HuH-7 (cell line): Measurements from ENCODE around the gene GIPC2.
"Not testable (repeated sequence)": the region's sequence is repeated elsewhere in the genome, so short reads cannot be mapped to it uniquely, and the experiment has no call there.

Experiments
- DNase-seq: peaks from one replicate; pipeline ENCODE4 v3.0.0; 2011; ENCODE audit warnings: low spot score

GIPC2 gene

DNA sequence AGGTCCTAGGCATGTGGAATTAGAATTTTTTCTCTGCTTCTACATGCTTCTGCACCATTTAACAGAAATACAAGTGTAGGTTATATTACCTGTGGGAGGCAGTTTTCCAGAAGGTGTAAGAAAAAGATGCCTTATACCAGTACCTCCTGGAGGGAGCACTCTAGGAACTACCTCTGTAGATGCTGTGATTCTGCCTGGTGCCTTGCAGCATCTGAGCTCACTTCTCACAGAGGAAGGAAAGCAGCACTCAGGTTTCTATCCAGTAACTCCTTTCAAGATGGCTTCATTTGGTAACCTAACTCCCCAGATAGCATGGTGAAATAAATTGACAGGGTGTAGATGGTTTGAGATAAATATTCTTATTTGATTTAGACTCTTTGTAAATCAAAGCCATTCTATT is 50.3 kb downstream of the GIPC2 start:
- DNase-seq: no peak

GRCh38 chr1:78096976-78097375 is 51.2 kb downstream of the GIPC2 start:
- no peak for DNase-seq

DNA sequence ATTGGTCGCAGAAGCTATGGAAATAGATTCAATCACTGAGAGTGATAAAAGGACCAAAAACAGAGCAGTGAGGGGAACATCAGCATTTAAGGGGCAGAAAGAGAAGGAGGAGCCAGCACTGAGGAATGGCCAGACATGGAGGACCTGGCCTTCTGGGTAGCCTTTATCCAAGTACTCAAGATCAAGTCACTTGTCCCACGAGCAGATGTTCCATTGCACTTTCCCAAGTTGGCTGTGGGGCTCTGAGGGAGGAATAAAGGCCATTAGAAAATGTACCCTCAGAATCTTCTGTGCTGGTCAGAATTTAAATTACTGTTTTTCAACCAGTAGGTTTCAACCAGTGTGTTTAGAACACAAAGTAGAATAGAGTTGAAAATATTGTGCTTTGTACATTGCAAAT is 55.3 kb downstream of the GIPC2 start:
- no peak for DNase-seq

- no peak for DNase-seq
Measured at GRCh38 chr1:78101514-78101913, 55.7 kb downstream of the GIPC2 start.

- DNase-seq: no peak
Measured at GRCh38 chr1:78102082-78102481, 56.3 kb downstream of the GIPC2 start.

GRCh38 chr1:78102916-78103315 is 57.1 kb downstream of the GIPC2 start:
- DNase-seq: no peak

DNA sequence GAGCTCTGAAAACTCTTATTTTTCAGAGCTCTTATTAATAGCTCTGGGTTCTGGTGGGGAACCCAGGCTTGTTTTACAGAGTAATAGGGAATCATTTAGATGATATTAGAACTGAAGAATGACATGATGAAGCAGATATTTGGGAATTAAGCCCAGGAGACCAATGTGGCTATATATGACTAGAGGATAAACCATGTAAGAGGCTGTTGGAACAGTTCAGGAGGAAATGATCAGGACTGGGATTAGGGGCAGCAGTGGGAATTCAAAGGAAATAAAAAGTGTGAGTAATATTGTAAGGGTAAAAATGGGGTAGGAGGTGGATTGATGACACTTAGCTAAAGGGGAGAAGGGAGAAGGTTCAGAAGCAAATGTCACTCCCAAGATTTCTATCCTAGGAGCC is 58.6 kb downstream of the GIPC2 start:
- no peak for DNase-seq

DNA sequence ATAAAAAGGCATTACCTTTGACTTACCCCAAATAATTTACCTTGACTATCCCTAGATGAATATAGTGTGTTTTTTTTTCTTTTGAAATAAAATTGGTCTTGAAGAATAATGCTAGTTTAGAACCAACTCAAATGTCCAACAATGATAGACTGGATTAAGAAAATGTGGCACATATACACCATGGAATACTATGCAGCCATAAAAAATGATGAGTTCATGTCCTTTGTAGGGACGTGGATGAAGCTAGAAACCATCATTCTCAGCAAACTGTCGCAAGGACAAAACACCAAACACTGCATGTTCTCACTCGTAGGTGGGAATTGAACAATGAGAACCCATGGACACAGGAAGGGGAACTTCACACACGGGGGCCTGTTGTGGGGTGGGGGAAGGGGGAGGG is 63.9 kb downstream of the GIPC2 start:
- not testable (repeated sequence) for DNase-seq

- DNase-seq: no peak
Measured at GRCh38 chr1:78113156-78113916, 67.6 kb downstream of the GIPC2 start.

- peak; percentile 46 for DNase-seq
Measured at GRCh38 chr1:78114034-78114956, 68.5 kb downstream of the GIPC2 start.

DNA sequence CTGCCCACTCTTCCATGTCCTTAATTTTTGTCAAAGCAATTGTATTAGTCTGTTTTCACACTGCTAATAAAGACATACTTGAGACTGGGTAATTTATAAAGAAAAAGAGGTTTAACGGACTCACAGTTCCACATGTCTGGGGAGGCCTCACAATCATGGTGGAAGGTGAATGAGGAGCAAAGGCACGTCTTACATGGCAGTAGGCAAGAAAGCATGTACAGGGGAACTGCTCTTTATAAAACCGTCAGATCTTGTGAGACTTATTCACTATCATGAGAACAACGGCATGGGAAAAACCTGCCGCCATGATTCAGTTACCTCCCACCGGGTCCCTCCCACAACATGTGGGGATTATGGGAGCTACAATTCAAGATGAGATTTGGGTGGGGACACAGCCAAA is 74.7 kb downstream of the GIPC2 start:
- DNase-seq: not testable (repeated sequence)

DNA sequence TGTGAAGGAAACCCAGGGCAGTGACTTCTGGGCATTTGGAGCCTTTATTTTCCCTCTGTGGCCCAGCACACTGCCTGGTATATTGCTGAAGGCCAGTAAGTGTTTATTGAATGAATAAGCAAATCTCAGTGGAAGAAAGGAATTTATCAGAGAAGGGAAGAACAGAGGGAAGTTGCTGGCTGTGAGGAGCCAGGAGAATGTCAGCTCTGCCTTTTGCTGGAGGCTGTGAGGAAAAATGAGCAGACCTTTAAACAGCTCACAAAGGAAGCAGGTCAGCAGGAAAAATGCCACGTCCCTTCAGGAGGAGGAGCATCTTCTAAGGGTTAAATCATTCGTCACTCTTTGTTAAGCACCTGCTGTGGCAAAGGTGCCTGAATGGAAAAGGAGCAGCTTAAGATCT is 75.9 kb downstream of the GIPC2 start:
- no peak for DNase-seq

GRCh38 chr1:78122389-78122788 is 76.6 kb downstream of the GIPC2 start:
- DNase-seq: no peak

DNA sequence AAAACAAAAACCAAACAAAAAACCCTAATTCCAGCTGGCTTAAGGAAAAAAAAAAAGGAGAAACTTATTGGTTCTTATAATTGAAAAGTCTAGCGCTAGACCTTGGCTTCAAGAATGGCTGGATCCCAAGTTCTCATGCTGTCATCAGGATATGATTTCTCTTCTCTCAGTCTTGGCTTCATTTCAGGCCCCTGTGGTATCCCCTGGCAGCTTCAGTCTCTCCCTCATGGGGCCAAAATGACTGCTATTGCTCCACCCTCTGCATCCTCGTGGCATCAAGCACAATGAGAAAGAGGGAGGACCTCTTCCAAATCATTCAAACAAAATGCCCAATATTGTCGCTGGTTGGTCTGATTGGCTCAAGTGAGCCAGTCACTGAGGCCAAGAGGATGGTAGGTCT is 80.7 kb downstream of the GIPC2 start:
- DNase-seq: no peak

GRCh38 chr1:78132174-78132947 is 86.6 kb downstream of the GIPC2 start:
- no peak for DNase-seq

GRCh38 chr1:78132948-78133322 is 87.2 kb downstream of the GIPC2 start:
- no peak for DNase-seq

DNA sequence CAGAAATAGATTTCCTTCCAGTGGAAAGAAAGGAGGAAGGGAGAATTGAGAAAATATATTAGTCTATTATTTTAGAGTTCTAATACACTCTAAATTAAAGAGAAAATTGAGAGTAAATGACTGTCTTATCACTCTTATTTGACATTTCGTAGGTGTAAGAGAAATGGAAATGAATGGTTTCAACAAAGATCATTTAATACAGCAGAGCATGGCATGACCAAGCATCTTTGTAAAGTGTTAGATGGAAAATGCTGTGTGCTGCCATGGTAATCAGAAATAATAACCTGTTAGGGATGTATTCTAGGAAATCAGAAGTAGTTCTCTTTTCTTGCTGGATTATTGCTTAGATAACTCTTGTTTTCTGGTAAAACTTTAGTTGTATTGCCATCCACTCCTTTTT is 90.9 kb downstream of the GIPC2 start:
- no peak for DNase-seq

- DNase-seq: no peak
Measured at GRCh38 chr1:78141531-78142231, 95.9 kb downstream of the GIPC2 start.

- DNase-seq: no peak
Measured at GRCh38 chr1:78142736-78143135, 97.0 kb downstream of the GIPC2 start.

DNA sequence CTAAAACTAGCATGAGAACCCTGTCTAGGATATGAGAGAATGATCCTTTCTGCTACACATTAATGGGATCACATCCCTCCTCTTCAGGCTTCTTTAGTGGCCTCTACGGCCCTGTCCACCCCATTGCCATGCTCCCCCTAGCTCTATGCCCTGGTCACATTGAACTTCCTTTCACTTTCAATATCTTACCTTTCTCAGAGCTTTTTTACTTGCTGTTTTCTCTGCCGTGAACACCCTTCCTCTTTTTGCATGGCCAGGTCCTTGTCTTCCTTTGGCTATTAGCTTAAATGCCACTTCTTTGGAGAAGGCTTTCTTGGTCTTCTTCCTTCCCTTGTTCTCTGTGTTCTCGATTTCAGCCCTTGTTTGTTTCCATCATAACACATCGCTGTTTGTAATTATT is 97.4 kb downstream of the GIPC2 start:
- DNase-seq: no peak

GRCh38 chr1:78143673-78144072 is 97.9 kb downstream of the GIPC2 start:
- DNase-seq: no peak

- peak; percentile 27 for DNase-seq
Measured at GRCh38 chr1:78145105-78145580, 99.4 kb downstream of the GIPC2 start.
